Gastrocnemius medialis (tissue), 4 donors: Measurements from ENCODE around the gene UROS.

Source experiments
- POLR2A ChIP-seq, 2 donors: fragments of 450-650 bp; IDR thresholded peaks; one replicate each; pipeline ENCODE4 v1.6.1; 2017; ENCODE audit warnings: antibody characterized with exemption in 2 of 2, mild to moderate bottlenecking in 2 of 2, moderate library complexity in 2 of 2
- TF ChIP-seq, protein P1 (sequence below), 5 experiments: fragments of 450-650 bp in 3 of 5; fragments of 200-600 bp in 2 of 5; sonication (generic) in 2 of 5; IDR thresholded peaks in 4 of 5; conservative IDR thresholded peaks in 1 of 5; 1 replicate in 4 of 5; 2 replicates in 1 of 5; pipeline ENCODE4 v1.5.1; 2016 to 2019; ENCODE audit warnings: antibody characterized with exemption in 5 of 5, mild to moderate bottlenecking in 3 of 5, moderate library complexity in 3 of 5

DNA sequence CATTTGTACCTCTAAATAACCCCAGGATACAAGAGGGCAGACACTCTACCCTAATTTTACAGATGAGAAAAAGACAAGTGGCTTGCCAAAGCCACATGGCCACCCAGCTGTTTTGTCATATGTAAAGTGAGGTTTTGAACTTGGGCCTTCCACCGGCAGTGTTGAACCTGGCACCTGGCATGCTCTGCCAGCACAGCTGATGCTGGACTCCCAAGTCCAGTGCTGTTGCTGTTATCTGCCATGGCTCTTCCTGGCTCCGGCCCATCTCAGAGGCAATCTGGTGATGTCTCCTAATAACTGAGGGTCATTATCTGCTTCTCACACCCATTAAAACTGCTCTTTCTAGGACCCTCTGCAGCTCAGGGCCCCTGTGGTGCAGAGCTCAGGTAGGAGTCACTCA lies 25.3 kb upstream of the UROS start:
- TF ChIP-seq, protein P1, sequence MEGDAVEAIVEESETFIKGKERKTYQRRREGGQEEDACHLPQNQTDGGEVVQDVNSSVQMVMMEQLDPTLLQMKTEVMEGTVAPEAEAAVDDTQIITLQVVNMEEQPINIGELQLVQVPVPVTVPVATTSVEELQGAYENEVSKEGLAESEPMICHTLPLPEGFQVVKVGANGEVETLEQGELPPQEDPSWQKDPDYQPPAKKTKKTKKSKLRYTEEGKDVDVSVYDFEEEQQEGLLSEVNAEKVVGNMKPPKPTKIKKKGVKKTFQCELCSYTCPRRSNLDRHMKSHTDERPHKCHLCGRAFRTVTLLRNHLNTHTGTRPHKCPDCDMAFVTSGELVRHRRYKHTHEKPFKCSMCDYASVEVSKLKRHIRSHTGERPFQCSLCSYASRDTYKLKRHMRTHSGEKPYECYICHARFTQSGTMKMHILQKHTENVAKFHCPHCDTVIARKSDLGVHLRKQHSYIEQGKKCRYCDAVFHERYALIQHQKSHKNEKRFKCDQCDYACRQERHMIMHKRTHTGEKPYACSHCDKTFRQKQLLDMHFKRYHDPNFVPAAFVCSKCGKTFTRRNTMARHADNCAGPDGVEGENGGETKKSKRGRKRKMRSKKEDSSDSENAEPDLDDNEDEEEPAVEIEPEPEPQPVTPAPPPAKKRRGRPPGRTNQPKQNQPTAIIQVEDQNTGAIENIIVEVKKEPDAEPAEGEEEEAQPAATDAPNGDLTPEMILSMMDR (IDR thresholded peaks at IDR 0.05 in 4 of 5, conservative IDR thresholded peaks at IDR 0.05 in 1 of 5): no peak
- no peak for TF ChIP-seq POLR2A (IDR thresholded peaks at IDR 0.05)
